Smooth muscle cell (in vitro differentiated cells): Measurements from ENCODE around the gene LOXL3. TPM values are rescaled to one million over a fixed set of nuclear protein-coding genes. Genes with fewer than 3 reads are reported as not detected.

Source experiments
- DNase-seq: peaks from one replicate; lab custom pipeline; 2025; ENCODE audit not compliant: unreplicated experiment; lab: John Stamatoyannopoulos, UW
- H2AFZ ChIP-seq: fragments of 200-600 bp; sonication (generic); 2 replicates; pipeline ENCODE4 v1.6.0; 2016; ENCODE audit warnings: antibody characterized with exemption, low read depth, mild to moderate bottlenecking
- H3F3A ChIP-seq: fragments of 200-600 bp; sonication (generic); 2 replicates; pipeline ENCODE4 v1.6.0; 2017; ENCODE audit warnings: antibody characterized with exemption, low read depth
- H3K27ac ChIP-seq: fragments of 200-600 bp; sonication (generic); 2 replicates; pipeline ENCODE4 v1.5.1; 2016; ENCODE audit warnings: low read depth, mild to moderate bottlenecking
- H3K27me3 ChIP-seq: fragments of 200-600 bp; sonication (generic); 2 replicates; pipeline ENCODE4 v1.6.1; 2016; ENCODE audit warnings: low read depth, mild to moderate bottlenecking
- H3K36me3 ChIP-seq: fragments of 200-600 bp; sonication (generic); 2 replicates; pipeline ENCODE4 v1.5.1; 2016; ENCODE audit warnings: low read depth
- H3K4me1 ChIP-seq: fragments of 200-600 bp; sonication (generic); 2 replicates; pipeline ENCODE4 v1.5.1; 2016; ENCODE audit warnings: low read depth
- H3K4me2 ChIP-seq: fragments of 200-600 bp; sonication (generic); 2 replicates; pipeline ENCODE4 v1.6.0; 2016; ENCODE audit warnings: mild to moderate bottlenecking
- H3K4me3 ChIP-seq: fragments of 200-600 bp; sonication (generic); 2 replicates; pipeline ENCODE4 v1.5.1; 2016; ENCODE audit warnings: mild to moderate bottlenecking
- H3K79me2 ChIP-seq: fragments of 200-600 bp; sonication (generic); 2 replicates; pipeline ENCODE4 v1.6.0; 2016; ENCODE audit warnings: low read depth, mild to moderate bottlenecking
- H3K9ac ChIP-seq: fragments of 200-600 bp; sonication (generic); 2 replicates; pipeline ENCODE4 v1.6.0; 2016; ENCODE audit warnings: low read depth
- H3K9me3 ChIP-seq: fragments of 200-600 bp; sonication (generic); replicated peaks from 2 replicates; pipeline ENCODE4 v1.5.1; 2016; ENCODE audit warnings: low read depth
- H4K20me1 ChIP-seq: fragments of 200-600 bp; sonication (generic); 2 replicates; pipeline ENCODE4 v1.6.0; 2016; ENCODE audit warnings: low read depth
- WGBS: methylation state at CpG from one replicate; pipeline ENCODE4 v1.1.7; 2016; ENCODE audit warnings: low lambda C conversion rate; 5-methylcytosine and 5-hydroxymethylcytosine counted together
- polyA plus RNA-seq: library from polyadenylated mRNA; unstranded; fragments of >200 nt; fragmentation: Nextera tagmentation; extraction: Ambion mirVana; gene quantifications from 2 replicates; pipeline ENCODE4 v1.2.1, GENCODE V29; 2016
- total RNA-seq: library from RNA; depleted of rRNA; stranded (reverse); fragments of >200 nt; gene quantifications from 2 replicates; pipeline ENCODE4 v1.2.3, GENCODE V29; 2014
- TF ChIP-seq, protein P1 (sequence below): fragments of 200-600 bp; sonication (generic); IDR thresholded peaks from 2 replicates; pipeline ENCODE4 v1.5.1; 2017; ENCODE audit warnings: borderline replicate concordance, mild to moderate bottlenecking, antibody characterized with exemption; ENCODE audit not compliant: insufficient read depth, poor library complexity, severe bottlenecking

The LOXL3 gene
- total and polyA plus RNA-seq, 2 experiments from 2014 or later = 123 to 190 TPM

DNA sequence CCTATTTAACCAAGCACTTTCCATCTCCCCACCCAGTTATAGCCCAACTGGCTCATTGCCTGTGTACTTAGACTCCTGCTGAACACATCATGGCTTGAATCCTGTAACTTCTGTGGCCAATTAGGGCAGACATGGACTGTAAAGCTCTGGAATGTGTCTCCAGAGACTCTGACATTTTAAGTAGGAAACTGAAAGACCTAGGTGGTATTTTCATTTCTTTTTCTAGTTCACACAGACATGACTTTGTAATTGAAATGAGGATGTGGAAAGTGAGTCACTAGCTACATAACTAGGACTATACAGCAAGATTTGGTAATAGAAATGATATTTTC is 13.0 kb upstream of the LOXL3 start:
- Histone ChIP-seq H3K4me2 (peak overlapping the region; percentile 65), H3K27ac (peak overlapping the region; percentile 89), H4K20me1 (no peaks in the 10 kb centered on the region), H3K4me3 (no peak overlapping the region), H3K4me1 (peaks cover 11% of the 10 kb centered on the region), H3K9ac (no peak overlapping the region), H3K36me3 (no peaks in the 10 kb centered on the region), H3K79me2 (no peaks in the 10 kb centered on the region), H3K27me3 (no peaks in the 10 kb centered on the region), H3K9me3 (no peaks in the 10 kb centered on the region), H2AFZ (no peak overlapping the region), H3F3A (peaks cover 17% of the 10 kb centered on the region)
- no peak for DNase-seq
- TF ChIP-seq, protein P1, sequence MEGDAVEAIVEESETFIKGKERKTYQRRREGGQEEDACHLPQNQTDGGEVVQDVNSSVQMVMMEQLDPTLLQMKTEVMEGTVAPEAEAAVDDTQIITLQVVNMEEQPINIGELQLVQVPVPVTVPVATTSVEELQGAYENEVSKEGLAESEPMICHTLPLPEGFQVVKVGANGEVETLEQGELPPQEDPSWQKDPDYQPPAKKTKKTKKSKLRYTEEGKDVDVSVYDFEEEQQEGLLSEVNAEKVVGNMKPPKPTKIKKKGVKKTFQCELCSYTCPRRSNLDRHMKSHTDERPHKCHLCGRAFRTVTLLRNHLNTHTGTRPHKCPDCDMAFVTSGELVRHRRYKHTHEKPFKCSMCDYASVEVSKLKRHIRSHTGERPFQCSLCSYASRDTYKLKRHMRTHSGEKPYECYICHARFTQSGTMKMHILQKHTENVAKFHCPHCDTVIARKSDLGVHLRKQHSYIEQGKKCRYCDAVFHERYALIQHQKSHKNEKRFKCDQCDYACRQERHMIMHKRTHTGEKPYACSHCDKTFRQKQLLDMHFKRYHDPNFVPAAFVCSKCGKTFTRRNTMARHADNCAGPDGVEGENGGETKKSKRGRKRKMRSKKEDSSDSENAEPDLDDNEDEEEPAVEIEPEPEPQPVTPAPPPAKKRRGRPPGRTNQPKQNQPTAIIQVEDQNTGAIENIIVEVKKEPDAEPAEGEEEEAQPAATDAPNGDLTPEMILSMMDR = no peak

DNA sequence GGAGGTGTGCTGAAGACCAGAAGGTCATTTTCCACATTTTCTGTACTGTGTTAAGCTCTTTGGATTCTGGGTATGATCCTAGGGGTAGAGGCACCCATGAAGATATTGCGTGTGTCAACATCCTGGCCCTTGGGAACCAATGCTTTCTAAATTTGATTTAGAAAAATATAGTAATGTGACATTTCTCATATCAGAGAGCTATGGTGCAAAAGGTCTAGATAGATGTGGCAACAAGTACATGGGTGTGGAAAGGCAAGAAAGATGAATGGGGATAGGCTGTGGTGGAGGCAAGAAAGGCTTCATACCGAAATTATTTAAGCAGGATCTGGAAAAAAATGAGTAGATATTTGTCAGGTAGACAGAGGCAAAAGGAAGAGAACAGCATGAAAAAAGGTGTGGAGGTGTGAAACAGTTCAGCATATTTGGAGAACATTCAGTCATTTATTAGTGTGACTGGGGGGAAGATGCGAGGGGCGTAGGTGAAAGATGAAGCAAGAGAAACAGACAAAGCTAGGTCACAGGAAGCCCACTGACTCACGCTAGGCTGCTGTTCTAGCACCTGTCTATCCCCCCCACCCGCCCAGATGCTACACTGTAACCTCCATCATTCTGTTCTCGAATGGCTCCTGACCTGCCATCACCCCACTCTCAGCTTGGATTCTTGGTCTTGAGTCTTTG is 12.5 kb upstream of the LOXL3 start:
- TF ChIP-seq, protein P1 = no peak
- Histone ChIP-seq H3K36me3 (no peaks in the 10 kb centered on the region), H3K4me1 (peaks cover 11% of the 10 kb centered on the region), H3F3A (peaks cover 17% of the 10 kb centered on the region), H4K20me1 (no peaks in the 10 kb centered on the region), H3K27me3 (no peaks in the 10 kb centered on the region), H3K79me2 (no peaks in the 10 kb centered on the region), H3K9me3 (no peaks in the 10 kb centered on the region), H3K4me3 (no peak overlapping the region), H3K27ac (peak overlapping the region; percentile 89), H2AFZ (no peak overlapping the region), H3K4me2 (peak overlapping the region; percentile 5), H3K9ac (no peak overlapping the region)
- DNase-seq = no peak
- WGBS = 85% methylated on average over 7 of the region's 7 CpGs

DNA sequence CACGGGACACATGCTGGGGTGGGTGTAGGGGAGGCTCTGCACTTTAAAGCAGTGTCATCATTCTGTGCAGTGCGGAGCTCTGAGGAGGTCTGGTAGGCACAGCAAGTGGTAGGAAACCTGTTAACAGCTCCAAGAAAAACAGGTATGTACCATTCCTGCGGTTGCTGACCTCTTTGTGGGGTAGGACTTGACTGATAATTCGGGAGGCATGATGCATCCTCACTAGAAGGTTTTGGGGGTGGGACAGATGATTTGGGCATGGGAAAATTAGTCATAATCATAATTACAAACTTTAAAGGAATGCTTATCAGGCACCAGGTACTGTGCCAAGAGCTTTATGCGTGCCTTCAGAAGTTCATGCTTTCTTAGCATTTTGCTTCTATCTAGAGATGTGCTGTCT is 10.5 kb upstream of the LOXL3 start:
- Histone ChIP-seq H3K4me1 (peaks cover 11% of the 10 kb centered on the region), H3K4me2 (no peak overlapping the region)

More for the DNA sequence above, 10.5 kb upstream of the LOXL3 start:
- TF ChIP-seq, protein P1 = no peak
- no peaks in the 10 kb centered on the region for H3K9me3 ChIP-seq
- WGBS = 88% methylated on average over 5 of the region's 5 CpGs
- H3F3A ChIP-seq = peaks cover 17% of the 10 kb centered on the region
- no peaks in the 10 kb centered on the region for H3K27me3 ChIP-seq
- no peak overlapping the region for H3K9ac ChIP-seq
- H3K79me2 ChIP-seq = no peaks in the 10 kb centered on the region
- no peak overlapping the region for H3K27ac ChIP-seq
- H3K4me3 ChIP-seq = no peak overlapping the region
- H3K36me3 ChIP-seq = no peaks in the 10 kb centered on the region
- H2AFZ ChIP-seq = no peak overlapping the region
- no peaks in the 10 kb centered on the region for H4K20me1 ChIP-seq
- DNase-seq = no peak
